NK-92 (cell line): ENCODE data around the gene RTKN2.
"Not testable (repeated sequence)": the region's sequence is repeated elsewhere in the genome, so short reads cannot be mapped to it uniquely, and the experiment has no call there.

ENCODE experiments used
- DNase-seq: peaks from one replicate; lab custom pipeline; 2025; ENCODE audit not compliant: unreplicated experiment; lab: John Stamatoyannopoulos, UW

RTKN2 gene, protein sequence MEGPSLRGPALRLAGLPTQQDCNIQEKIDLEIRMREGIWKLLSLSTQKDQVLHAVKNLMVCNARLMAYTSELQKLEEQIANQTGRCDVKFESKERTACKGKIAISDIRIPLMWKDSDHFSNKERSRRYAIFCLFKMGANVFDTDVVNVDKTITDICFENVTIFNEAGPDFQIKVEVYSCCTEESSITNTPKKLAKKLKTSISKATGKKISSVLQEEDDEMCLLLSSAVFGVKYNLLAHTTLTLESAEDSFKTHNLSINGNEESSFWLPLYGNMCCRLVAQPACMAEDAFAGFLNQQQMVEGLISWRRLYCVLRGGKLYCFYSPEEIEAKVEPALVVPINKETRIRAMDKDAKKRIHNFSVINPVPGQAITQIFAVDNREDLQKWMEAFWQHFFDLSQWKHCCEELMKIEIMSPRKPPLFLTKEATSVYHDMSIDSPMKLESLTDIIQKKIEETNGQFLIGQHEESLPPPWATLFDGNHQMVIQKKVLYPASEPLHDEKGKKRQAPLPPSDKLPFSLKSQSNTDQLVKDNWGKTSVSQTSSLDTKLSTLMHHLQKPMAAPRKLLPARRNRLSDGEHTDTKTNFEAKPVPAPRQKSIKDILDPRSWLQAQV

DNA sequence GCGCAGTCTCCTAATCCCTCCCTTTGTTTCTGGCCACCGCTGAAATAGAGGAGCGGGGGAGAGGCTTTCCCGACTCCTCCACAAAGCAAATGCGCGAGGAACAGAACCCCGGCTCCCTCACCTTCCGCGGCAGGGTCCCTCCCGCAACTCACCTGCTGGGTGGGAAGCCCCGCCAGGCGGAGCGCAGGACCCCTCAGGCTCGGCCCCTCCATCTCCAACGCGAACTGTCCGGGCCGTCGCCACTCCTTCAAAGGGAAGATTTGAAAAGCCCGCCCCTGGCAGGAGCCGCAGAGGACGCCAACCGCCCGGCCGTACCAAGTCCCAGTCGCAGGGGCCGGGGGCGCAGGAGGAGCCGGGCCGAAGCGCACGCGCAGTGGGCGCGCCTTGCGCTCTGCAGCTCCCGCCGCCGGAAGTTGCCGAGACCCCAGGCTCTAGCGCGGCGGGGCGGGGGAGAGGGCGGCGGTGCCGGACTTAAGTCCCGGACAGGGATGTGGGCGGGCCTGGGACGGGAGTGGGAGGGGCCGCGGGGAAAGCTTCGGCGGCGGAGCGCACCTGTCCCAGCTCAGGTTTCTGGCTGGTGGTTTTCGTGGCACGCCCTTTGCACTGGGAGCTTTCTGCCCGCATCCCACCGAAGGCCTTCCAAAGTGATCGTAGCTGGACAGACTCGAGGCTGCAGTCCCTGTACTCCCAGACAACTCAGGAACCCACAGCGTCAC, at the start of gene RTKN2:
Gene RTKN2 (minus strand): TSS at position 446 of the 716 bp plus-strand sequence. CDS start 234 bp downstream, at position 212.
- no peak for DNase-seq

- no peak for DNase-seq
These were observed 48.6 kb upstream of the RTKN2 start for GRCh38 chr10:62317257-62317656.

GRCh38 chr10:62309254-62309653, 40.6 kb upstream of the RTKN2 start:
- DNase-seq: no peak

DNA sequence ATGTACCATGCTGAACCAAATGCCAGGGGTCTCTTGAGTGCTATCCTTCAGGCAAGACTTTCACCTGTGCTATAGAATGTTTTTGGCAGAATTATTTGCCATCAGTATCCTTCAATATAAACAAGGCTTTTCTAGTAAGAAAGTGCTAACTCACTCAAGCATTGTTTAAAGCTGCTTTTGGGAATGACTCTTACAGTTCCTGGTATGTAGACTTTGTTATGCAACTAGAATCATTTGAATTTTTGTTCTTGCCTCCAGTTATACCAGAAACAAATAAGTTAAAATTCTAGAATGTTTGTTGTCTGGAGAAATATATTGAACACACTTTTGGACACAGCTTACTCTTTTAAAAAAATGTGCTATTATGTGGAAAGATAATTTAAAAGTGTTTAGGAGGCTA, 39.5 kb upstream of the RTKN2 start:
- no peak for DNase-seq

- DNase-seq: no peak
These were observed 39.0 kb upstream of the RTKN2 start for GRCh38 chr10:62307635-62308034.

DNA sequence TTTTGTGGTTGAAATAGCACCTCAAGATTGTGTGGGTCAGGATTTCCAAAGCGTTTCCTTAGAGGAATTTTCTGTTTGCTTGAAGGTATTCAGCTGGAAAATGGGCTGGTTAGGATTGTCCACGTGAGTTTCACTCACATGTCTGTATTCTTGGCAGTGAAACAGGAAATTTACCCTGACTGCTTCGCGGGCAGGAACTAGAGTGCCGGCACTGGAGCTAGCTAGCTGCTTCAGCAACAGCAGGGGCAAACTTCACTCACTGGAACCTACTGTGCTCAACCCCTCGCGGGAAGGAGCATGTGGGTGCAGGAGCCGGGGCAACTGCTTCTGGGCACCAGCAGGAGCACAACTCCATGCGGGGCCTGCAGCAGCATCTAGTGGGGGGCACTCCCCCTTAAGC, 38.0 kb upstream of the RTKN2 start:
- no peak for DNase-seq

DNA sequence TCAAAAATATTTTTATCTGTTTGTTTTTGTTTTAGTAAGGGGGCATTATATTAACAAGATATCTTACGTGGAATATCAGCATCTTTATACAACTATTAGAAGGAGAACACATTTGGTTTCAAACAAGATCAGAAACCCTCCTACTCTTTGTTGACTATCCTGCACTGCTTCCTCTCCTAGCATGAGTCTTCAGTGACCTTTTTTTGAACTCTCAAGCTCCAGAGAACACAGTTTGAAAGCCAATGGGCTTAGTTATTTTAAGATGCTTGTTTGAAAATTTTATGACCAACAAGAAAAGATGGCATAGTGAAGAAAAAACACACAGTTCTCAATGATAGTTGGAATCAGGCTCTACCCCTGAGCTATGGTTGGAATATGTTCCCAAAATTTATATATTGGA, 37.2 kb upstream of the RTKN2 start:
- DNase-seq: no peak

DNA sequence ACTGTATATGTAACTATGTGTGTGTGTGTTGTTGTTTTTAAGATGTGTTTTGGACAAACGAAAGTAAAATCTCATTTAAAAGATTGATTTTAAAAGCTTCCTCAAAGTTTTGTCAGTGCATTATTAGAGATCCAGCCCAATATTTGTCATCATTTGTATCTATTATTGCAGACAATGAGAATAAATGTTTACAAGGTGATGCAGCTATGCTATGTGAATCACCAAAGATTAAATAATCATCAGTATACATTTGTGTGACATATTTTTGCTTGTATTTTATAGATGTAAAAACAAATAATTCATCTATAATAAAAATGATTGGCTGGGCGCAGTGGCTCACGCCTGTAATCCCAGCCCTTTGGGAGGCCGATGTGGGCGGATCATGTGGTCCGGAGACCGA, 35.3 kb upstream of the RTKN2 start:
- no peak for DNase-seq

- no peak for DNase-seq
These were observed 34.1 kb upstream of the RTKN2 start for GRCh38 chr10:62302760-62303159.

DNA sequence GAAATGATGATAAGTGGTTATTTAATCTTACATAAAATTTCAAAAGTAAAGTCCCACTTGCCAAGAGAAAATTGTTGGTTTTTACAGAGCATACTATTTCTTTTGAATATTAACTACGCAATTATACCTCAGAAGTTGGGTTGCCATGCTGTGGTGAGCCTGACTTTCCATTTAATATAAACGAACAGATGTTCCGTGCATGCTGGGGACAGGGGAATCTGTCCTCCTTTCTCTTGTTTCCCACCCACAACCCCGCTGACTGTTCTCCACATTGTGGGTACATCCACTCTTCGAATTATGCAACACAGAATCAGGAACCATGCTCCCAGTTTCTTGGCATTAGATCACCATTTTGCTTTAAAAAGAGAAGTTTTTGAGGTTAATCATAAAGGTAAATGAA, 29.2 kb upstream of the RTKN2 start:
- no peak for DNase-seq

DNA sequence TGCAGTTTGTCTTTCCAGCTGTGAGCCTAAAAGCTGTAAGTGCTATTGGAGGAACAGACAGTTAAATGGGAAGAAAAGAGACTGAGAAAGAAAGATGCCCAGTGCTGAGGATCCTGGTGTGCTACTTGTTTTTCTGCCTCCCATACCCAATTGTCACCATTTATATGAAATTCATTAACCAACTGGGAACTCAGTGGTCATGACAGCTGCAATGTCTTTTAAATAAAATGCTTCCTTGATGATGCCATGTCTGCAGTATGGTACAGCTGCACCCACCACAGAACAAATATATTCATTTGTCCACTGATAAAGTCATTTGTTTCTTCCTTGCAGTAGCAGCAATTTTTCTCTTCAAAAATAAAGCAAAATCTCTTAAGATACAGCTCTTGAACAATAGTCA, 15.6 kb upstream of the RTKN2 start:
- DNase-seq: no peak

- DNase-seq: not testable (repeated sequence)
These were observed 12.7 kb upstream of the RTKN2 start for GRCh38 chr10:62281348-62281747.

GRCh38 chr10:62280392-62280791, 11.7 kb upstream of the RTKN2 start:
- not testable (repeated sequence) for DNase-seq

DNA sequence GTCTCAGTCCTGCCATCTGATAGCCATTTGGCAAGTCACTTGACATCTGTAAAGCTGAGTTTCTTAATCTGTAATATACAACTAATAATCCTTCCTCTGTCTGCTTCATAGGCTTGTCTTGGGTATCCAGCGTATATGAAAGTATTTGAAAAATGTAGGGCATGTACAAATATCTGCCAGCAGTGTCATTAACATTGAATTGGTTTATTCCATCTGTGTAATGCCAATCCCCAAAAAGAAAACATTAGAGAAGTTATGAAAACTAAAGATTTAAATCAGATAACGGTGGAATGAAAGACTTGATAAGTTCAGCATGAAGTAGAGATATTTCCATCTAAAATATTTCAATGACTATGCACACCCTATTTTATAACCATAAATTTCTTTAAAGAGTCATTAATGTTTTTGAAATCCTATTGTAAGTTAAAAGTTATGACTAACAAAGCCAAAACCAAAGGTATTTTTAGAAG, 9.8 kb upstream of the RTKN2 start:
- DNase-seq: no peak

- DNase-seq: no peak
These were observed 9.3 kb upstream of the RTKN2 start for GRCh38 chr10:62277971-62278370.

GRCh38 chr10:62270020-62270419, 1.4 kb upstream of the RTKN2 start:
- DNase-seq: no peak

GRCh38 chr10:62268027-62268398, 631 bp downstream of the RTKN2 start:
- DNase-seq: no peak

DNA sequence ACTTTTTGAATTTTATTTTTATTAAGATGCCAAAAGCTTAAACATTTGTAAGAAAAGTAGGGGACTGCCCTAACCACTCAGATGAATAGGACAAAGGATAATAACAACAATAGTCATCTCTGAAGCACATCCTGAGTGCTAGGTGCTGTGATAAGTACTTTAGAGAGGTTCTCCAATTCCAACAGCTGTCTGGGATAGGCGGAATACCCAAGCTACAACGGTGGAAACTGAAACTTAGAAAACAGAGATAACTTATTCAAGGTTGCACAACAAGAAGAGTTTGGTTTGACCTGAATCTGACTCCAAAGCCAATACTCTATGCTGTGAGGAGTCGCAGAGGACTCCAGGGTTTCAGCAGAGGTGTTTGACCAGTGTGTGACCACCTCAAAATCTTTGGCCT, 2.0 kb downstream of the RTKN2 start:
- no peak for DNase-seq

- DNase-seq: no peak
These were observed 2.5 kb downstream of the RTKN2 start for GRCh38 chr10:62266147-62266546.

- DNase-seq: no peak
These were observed 3.8 kb downstream of the RTKN2 start for GRCh38 chr10:62264702-62265436.

DNA sequence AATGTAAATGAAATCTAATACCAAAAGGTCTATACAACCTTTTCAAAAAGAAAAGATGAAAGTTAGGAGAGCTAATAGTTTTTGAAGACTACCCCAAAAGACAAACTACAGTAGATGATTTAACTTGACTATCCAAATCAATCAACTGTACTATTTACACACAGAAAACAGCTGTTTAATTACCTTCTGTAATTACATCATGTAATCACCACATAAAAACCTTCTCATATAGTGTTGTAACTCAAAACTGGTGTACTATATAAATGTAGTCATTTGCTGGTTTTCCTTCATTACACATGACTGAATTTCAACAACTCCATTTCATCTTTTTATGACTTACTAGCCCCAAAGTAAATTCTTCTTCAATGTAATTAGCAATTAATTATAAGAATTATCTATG, 4.5 kb downstream of the RTKN2 start:
- no peak for DNase-seq
